GM18508 (cell line): ENCODE measurements around the gene ZNF691.
"Not testable (repeated sequence)": the region's sequence is repeated elsewhere in the genome, so short reads cannot be mapped to it uniquely, and the experiment has no call there.

Source experiments
- ATAC-seq: cut with Tn5 transposase; IDR thresholded peaks from one replicate; pipeline ENCODE4 v1.9.1; 2021; ENCODE audit warnings: moderate number of reproducible peaks; ENCODE audit not compliant: insufficient read depth, unreplicated experiment

The ZNF691 gene

GRCh38 chr1:42846257-42847110 is at the start of gene ZNF691:
TSS of gene ZNF691 (plus strand) at chr1:42846613. CDS start at chr1:42849659, 3,046 bp downstream.
- ATAC-seq = peak; percentile 74

GRCh38 chr1:42797414-42797813 is 49.0 kb upstream of the ZNF691 start:
- no peak for ATAC-seq

- ATAC-seq = no peak
Measured at GRCh38 chr1:42797979-42798378, 48.4 kb upstream of the ZNF691 start.

GRCh38 chr1:42801832-42802473 is 44.5 kb upstream of the ZNF691 start:
- no peak for ATAC-seq

GRCh38 chr1:42806171-42806570 is 40.2 kb upstream of the ZNF691 start:
- no peak for ATAC-seq

- ATAC-seq = no peak
Measured at GRCh38 chr1:42806593-42806992, 39.8 kb upstream of the ZNF691 start.

GRCh38 chr1:42807056-42807668 is 39.3 kb upstream of the ZNF691 start:
- ATAC-seq = no peak

- not testable (repeated sequence) for ATAC-seq
Measured at GRCh38 chr1:42814815-42815214, 31.6 kb upstream of the ZNF691 start.

GRCh38 chr1:42815941-42816584 is 30.4 kb upstream of the ZNF691 start:
- ATAC-seq = no peak

- ATAC-seq = no peak
Measured at GRCh38 chr1:42816585-42817439, 29.6 kb upstream of the ZNF691 start, which contains the start of the genes ERMAP and SVBP. TSS of gene ERMAP (plus strand) at chr1:42817122. CDS start at chr1:42830449, 13,327 bp downstream. TSS of gene SVBP (minus strand) at chr1:42817397. CDS start at chr1:42816544, 853 bp downstream.

- ATAC-seq = no peak
Measured at GRCh38 chr1:42817440-42817767, 29.0 kb upstream of the ZNF691 start.

- no peak for ATAC-seq
Measured at GRCh38 chr1:42817976-42818375, 28.4 kb upstream of the ZNF691 start.

- no peak for ATAC-seq
Measured at GRCh38 chr1:42820813-42821212, 25.6 kb upstream of the ZNF691 start.

- no peak for ATAC-seq
Measured at GRCh38 chr1:42821690-42822089, 24.7 kb upstream of the ZNF691 start.

GRCh38 chr1:42822800-42823392 is 23.5 kb upstream of the ZNF691 start:
- no peak for ATAC-seq

- no peak for ATAC-seq
Measured at GRCh38 chr1:42824481-42825035, 21.9 kb upstream of the ZNF691 start.

- ATAC-seq = no peak
Measured at GRCh38 chr1:42825036-42825851, 21.2 kb upstream of the ZNF691 start.

- no peak for ATAC-seq
Measured at GRCh38 chr1:42830631-42831030, 15.8 kb upstream of the ZNF691 start.
